ENCODE measurements around the gene FRAT1. TPM values are rescaled to one million over a fixed set of nuclear protein-coding genes. Genes with fewer than 3 reads are reported as not detected.

Gene FRAT1
- total RNA-seq, 2 experiments from 2014 or later = 3.0 to 3.2 TPM

GRCh38 chr10:97325754-97326153 is 6.7 kb downstream of the FRAT1 start:
- POLR2A ChIA-PET = interaction anchor here (0.9 kb wide), 1 partner anchor 8 kb away, joined by 6 read pairs; no protein-coding TSS in a partner anchor
- Mint-ChIP-seq H3K27me3 (peaks cover under 1% of the 10 kb centered on the region), H3K27ac (no peak overlapping the region), H3K4me3 (no peak overlapping the region), H3K36me3 (ENCODE audit: low read depth) (peaks cover 5% of the 10 kb centered on the region), H3K4me1 (ENCODE audit: low read depth) (peaks cover 39% of the 10 kb centered on the region), H3K9me3 (no peaks in the 10 kb centered on the region)
- intact Hi-C loops (cut with micrococcal nuclease) = no loop called here
- CTCF ChIA-PET = interaction anchor here (1.0 to 1.5 kb wide), 4 partner anchors 8 to 115 kb away, joined by 3 to 5 read pairs (median 4); partner anchors contain the start of gene FRAT2
- TF ChIP-seq, protein P1, sequence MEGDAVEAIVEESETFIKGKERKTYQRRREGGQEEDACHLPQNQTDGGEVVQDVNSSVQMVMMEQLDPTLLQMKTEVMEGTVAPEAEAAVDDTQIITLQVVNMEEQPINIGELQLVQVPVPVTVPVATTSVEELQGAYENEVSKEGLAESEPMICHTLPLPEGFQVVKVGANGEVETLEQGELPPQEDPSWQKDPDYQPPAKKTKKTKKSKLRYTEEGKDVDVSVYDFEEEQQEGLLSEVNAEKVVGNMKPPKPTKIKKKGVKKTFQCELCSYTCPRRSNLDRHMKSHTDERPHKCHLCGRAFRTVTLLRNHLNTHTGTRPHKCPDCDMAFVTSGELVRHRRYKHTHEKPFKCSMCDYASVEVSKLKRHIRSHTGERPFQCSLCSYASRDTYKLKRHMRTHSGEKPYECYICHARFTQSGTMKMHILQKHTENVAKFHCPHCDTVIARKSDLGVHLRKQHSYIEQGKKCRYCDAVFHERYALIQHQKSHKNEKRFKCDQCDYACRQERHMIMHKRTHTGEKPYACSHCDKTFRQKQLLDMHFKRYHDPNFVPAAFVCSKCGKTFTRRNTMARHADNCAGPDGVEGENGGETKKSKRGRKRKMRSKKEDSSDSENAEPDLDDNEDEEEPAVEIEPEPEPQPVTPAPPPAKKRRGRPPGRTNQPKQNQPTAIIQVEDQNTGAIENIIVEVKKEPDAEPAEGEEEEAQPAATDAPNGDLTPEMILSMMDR (IDR thresholded peaks at IDR 0.05) = no peak
- no peak for DNase-seq
- ATAC-seq = no peak

- ChIA-PET CTCF (interaction anchor here (0.7 to 1.5 kb wide), 2 partner anchors 49 to 117 kb away, joined by 3 to 4 read pairs; no protein-coding TSS in a partner anchor), POLR2A (interaction anchor here (8.2 kb wide), 1 partner anchor 8 kb away, joined by 82 read pairs; the partner anchor contains the start of gene FRAT1)
- peaks cover 6% of the 10 kb centered on the region for H3K36me3 Mint-ChIP-seq (ENCODE audit: low read depth)
- H3K4me3 Mint-ChIP-seq = no peak overlapping the region
- intact Hi-C loops (cut with micrococcal nuclease) = no loop called here
- H3K9me3 Mint-ChIP-seq = no peaks in the 10 kb centered on the region
- H3K27ac Mint-ChIP-seq = peak overlapping the region; percentile 51
- H3K4me1 Mint-ChIP-seq (ENCODE audit: low read depth) = peaks cover 43% of the 10 kb centered on the region
- H3K27me3 Mint-ChIP-seq = no peaks in the 10 kb centered on the region
- TF ChIP-seq, protein P1 (IDR thresholded peaks at IDR 0.05) = no peak
- ATAC-seq (peak; percentile 38), DNase-seq (no peak)
These were observed 8.6 kb downstream of the FRAT1 start for GRCh38 chr10:97327348-97328294.

DNA sequence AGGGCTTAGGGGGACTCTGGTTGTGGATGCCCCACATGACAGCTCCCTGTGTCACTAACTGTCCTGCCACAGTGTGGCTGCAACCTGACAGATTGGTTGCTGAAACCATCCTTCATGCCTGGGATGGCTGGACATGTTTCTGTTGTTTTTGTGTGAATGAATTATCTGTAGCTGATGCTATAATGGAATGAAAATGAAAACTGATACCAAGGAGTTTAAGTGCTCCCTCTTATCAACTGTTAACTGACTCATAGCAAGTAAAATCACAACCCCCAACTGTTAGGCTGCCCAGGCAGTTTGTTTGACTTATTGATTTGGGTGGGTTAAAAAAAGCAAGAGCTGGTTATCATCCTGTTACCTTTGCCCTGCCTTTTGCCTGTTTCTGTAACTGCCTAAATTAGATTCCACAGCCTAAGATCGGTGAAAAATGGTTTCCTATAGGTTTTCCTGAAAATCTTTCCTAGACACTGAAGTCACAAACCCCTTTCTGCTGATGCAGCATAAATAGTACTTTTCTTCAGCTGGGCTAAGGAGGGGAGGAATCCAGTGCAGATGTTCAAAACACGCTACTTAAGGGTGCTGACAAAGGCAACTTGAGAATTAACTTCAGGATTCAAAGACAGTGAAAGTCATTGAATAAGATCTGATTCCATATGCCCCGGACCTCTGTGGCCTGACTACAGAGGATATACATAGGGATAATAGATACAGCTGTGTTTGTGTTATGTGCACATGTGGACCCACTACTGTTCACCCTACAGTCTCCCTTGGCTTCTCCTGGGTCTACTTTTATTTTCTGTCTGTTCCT is 9.8 kb downstream of the FRAT1 start:
- ATAC-seq = peak; percentile 60
- Mint-ChIP-seq H3K4me3 (no peak overlapping the region), H3K4me1 (ENCODE audit: low read depth) (peaks cover 53% of the 10 kb centered on the region), H3K36me3 (ENCODE audit: low read depth) (peaks cover 6% of the 10 kb centered on the region), H3K27me3 (no peaks in the 10 kb centered on the region), H3K27ac (peak overlapping the region; percentile 18), H3K9me3 (no peaks in the 10 kb centered on the region)
- TF ChIP-seq, protein P1 (IDR thresholded peaks at IDR 0.05) = no peak
- ChIA-PET POLR2A (interaction anchor here (0.9 to 8.2 kb wide), 2 partner anchors 9 to 16 kb away, joined by 3 to 82 read pairs; partner anchors contain the start of gene FRAT1), CTCF (interaction anchor here (0.7 to 6.5 kb wide), 5 partner anchors 10 to 256 kb away, joined by 3 to 38 read pairs (median 3); partner anchors contain the start of gene FRAT1)
- intact Hi-C loops (cut with micrococcal nuclease) = no loop called here
- DNase-seq = peak; percentile 21

DNA sequence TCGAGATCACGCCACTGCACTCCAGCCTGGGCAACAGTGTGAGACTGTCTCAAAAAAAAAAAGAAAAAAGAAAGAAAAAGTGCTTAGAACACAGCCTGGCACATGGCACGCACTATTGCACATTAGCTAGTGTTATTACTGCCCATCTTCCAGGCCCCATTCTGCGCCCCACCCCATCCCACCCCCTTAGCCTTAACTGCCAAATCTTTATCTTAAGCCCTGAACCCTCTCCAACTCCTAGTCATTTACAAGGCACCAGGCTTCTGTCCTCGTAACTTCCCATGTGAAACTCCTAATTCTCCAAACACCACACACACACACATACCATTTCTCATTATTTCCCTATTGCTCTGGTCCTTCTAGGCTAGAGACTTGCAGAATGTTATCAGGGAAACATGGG is 10.7 kb downstream of the FRAT1 start:
- Mint-ChIP-seq H3K27me3 (no peaks in the 10 kb centered on the region), H3K4me1 (ENCODE audit: low read depth) (peaks cover 53% of the 10 kb centered on the region)

More for the DNA sequence above, 10.7 kb downstream of the FRAT1 start:
- no peak for DNase-seq
- POLR2A ChIA-PET = interaction anchor here (8.2 kb wide), 1 partner anchor 10 kb away, joined by 82 read pairs; the partner anchor contains the start of gene FRAT1
- no peak for ATAC-seq
- TF ChIP-seq, protein P1 (IDR thresholded peaks at IDR 0.05) = no peak
- H3K4me3 Mint-ChIP-seq = no peak overlapping the region
- no peak overlapping the region for H3K27ac Mint-ChIP-seq
- intact Hi-C loops (cut with micrococcal nuclease) = loop anchor here (5.0 kb wide), 1 partner anchor 47 kb away; no protein-coding TSS in a partner anchor
- no peaks in the 10 kb centered on the region for H3K9me3 Mint-ChIP-seq
- H3K36me3 Mint-ChIP-seq (ENCODE audit: low read depth) = peaks cover 6% of the 10 kb centered on the region
- CTCF ChIA-PET = interaction anchor here (1.1 to 6.5 kb wide), 3 partner anchors 11 to 257 kb away, joined by 3 to 38 read pairs (median 3); partner anchors contain the start of gene FRAT1
